B cell (primary cell): Measurements from ENCODE around the gene C1orf105. TPM values are rescaled to one million over a fixed set of nuclear protein-coding genes. Genes with fewer than 3 reads are reported as not detected.
A peak's percentile ranks its signal among the peaks of the same experiment; 100 is the strongest.

Source experiments
- ATAC-seq: fragments of 200-7000 bp; cut with Tn5 transposase; one replicate; pipeline ENCODE4 v1.10.0; 2021; ENCODE audit warnings: low read depth, mild to moderate bottlenecking, moderate number of reproducible peaks, moderate library complexity
- CTCF ChIA-PET: fragments of 350-600 bp; sonication (Branson Sonifier 250); formaldehyde crosslinking; loops from one replicate; lab custom pipeline; 2021; ENCODE audit warnings: antibody characterized with exemption, inconsistent platforms; lab: Charles Lee
- POLR2A ChIA-PET: fragments of 350-600 bp; sonication (Branson Sonifier 250); formaldehyde crosslinking; loops from one replicate; lab custom pipeline; 2021; ENCODE audit warnings: antibody characterized with exemption; lab: Charles Lee
- DNase-seq: peaks from one replicate; pipeline ENCODE4 v3.0.0; 2013
- H2AFZ ChIP-seq: 2 replicates; pipeline ENCODE4 v1.6.1; 2012; ENCODE audit warnings: mild to moderate bottlenecking, low read depth, low read length; ENCODE audit not compliant: insufficient read depth, poor library complexity, severe bottlenecking
- H3K27ac ChIP-seq, 2 donors: 1 replicate in 1 of 2; 2 replicates in 1 of 2; pipeline ENCODE4 v1.5.1; 2012 to 2013; ENCODE audit warnings: low read length in 2 of 2, mild to moderate bottlenecking in 2 of 2, moderate library complexity in 1 of 2
- H3K27me3 ChIP-seq, 4 experiments: fragments of 200-600 bp in 1 of 4; sonication (generic) in 1 of 4; replicated peaks in 1 of 4; 1 replicate in 2 of 4; 2 replicates in 2 of 4; pipeline versions ENCODE4 v1.6.1 to v1.7.0; 2013 to 2016; ENCODE audit warnings: low read length in 3 of 4, mild to moderate bottlenecking in 2 of 4, mixed read lengths in 1 of 4, moderate library complexity in 1 of 4; ENCODE audit not compliant: insufficient read depth in 4 of 4, control insufficient read depth in 3 of 4; ENCODE audit errors: control extremely low read depth in 1 of 4
- H3K36me3 ChIP-seq, 2 experiments: replicated peaks in 1 of 2; 1 replicate in 1 of 2; 2 replicates in 1 of 2; pipeline versions ENCODE4 v1.6.1 to v1.7.1; 2013; ENCODE audit warnings: low read length in 1 of 2; ENCODE audit not compliant: insufficient read depth in 2 of 2, control insufficient read depth in 1 of 2; ENCODE audit errors: control extremely low read depth in 1 of 2, extremely low read depth in 1 of 2
- H3K4me1 ChIP-seq, 2 donors: fragments of 200-600 bp in 1 of 2; sonication (generic) in 1 of 2; 1 replicate in 1 of 2; 2 replicates in 1 of 2; pipeline versions ENCODE4 v1.5.1 to v1.6.1; 2013 to 2017; ENCODE audit warnings: low read length in 2 of 2; ENCODE audit not compliant: control insufficient read depth in 2 of 2, insufficient read depth in 2 of 2
- H3K4me2 ChIP-seq: replicated peaks from 2 replicates; pipeline ENCODE3; 2012; ENCODE audit warnings: mild to moderate bottlenecking, low read depth, low read length; ENCODE audit not compliant: poor library complexity, severe bottlenecking
- H3K4me3 ChIP-seq, 5 experiments: fragments of 200-600 bp in 1 of 5; sonication (generic) in 1 of 5; 1 replicate in 3 of 5; 2 replicates in 2 of 5; pipeline versions ENCODE4 v1.5.1 to v1.7.0; 2011 to 2016; ENCODE audit warnings: low read length in 4 of 5, mild to moderate bottlenecking in 4 of 5, low read depth in 2 of 5, control low read depth in 1 of 5, moderate library complexity in 1 of 5; ENCODE audit not compliant: insufficient read depth in 1 of 5; ENCODE audit errors: control extremely low read depth in 1 of 5, extremely low read depth in 1 of 5
- H3K79me2 ChIP-seq: fragments of 200-600 bp; sonication (generic); one replicate; pipeline ENCODE4 v1.6.0; 2016; ENCODE audit warnings: low read length; ENCODE audit not compliant: control insufficient read depth, insufficient read depth
- H3K9ac ChIP-seq: fragments of 200-600 bp; sonication (generic); 2 replicates; pipeline ENCODE4 v1.6.1; 2017; ENCODE audit warnings: mild to moderate bottlenecking, low read length, moderate library complexity
- H3K9me3 ChIP-seq, 3 donors: one replicate each; pipeline versions ENCODE4 v1.6.1 to v1.7.1; 2013; ENCODE audit warnings: low read length in 2 of 3; ENCODE audit not compliant: control insufficient read depth in 2 of 3, insufficient read depth in 1 of 3; ENCODE audit errors: control extremely low read depth in 1 of 3
- H4K20me1 ChIP-seq: 2 replicates; pipeline ENCODE4 v1.6.0; 2012; ENCODE audit warnings: mild to moderate bottlenecking, low read length; ENCODE audit not compliant: insufficient read depth, control insufficient read depth, poor library complexity, severe bottlenecking
- H3K27ac Mint-ChIP-seq: one replicate; pipeline ENCODE4 v1.8.0; 2021; ENCODE audit warnings: mixed read lengths
- H3K27me3 Mint-ChIP-seq: one replicate; pipeline ENCODE4 v1.8.0; 2021; ENCODE audit warnings: mixed read lengths
- H3K4me1 Mint-ChIP-seq: one replicate; pipeline ENCODE4 v1.8.0; 2021; ENCODE audit warnings: mixed read lengths
- H3K4me3 Mint-ChIP-seq: one replicate; pipeline ENCODE4 v1.8.0; 2021; ENCODE audit warnings: mixed read lengths
- H3K9me3 Mint-ChIP-seq: one replicate; pipeline ENCODE4 v1.8.0; 2022; ENCODE audit warnings: mixed read lengths; ENCODE audit not compliant: insufficient read depth
- CTCF ChIP-seq: fragments of 200-600 bp; IDR thresholded peaks from one replicate; pipeline ENCODE4 v1.8.0; 2022; ENCODE audit warnings: antibody characterized with exemption, mild to moderate bottlenecking
- EZH2 ChIP-seq: IDR thresholded peaks from 2 replicates; pipeline ENCODE4 v1.6.1; 2012; ENCODE audit warnings: borderline replicate concordance, low read depth, mild to moderate bottlenecking, moderate library complexity, low read length; ENCODE audit not compliant: insufficient read depth, poor library complexity, severe bottlenecking
- WGBS: methylation state at CpG from one replicate; pipeline ENCODE4 v1.1.5; 2013; ENCODE audit warnings: missing lambda C conversion rate; ENCODE audit not compliant: insufficient coverage; 5-methylcytosine and 5-hydroxymethylcytosine counted together
- intact Hi-C: fragments of 100-400 bp; cut with micrococcal nuclease; formaldehyde crosslinking; loops from one replicate; pipeline ENCODE4 v1.10.0; 2022
- polyA plus RNA-seq: library from polyadenylated mRNA; depleted of rRNA; stranded (reverse); fragments of >200 nt; gene quantifications from 2 replicates; pipeline ENCODE4 v1.2.3, GENCODE V29; 2012
- total RNA-seq, 2 donors: library from RNA; stranded (reverse); fragments of 120-200 nt in 1 of 2; gene quantifications; 1 replicate in 1 of 2; 2 replicates in 1 of 2; pipeline versions ENCODE4 v1.2.3 to v1.2.4, GENCODE V29; 2013 to 2022

Gene C1orf105
- total and polyA plus RNA-seq, 2 donors (not counting 1 experiment from before 2014, with no cell fraction given), result not detected

GRCh38 chr1:172386046-172386445 is 34.4 kb upstream of the C1orf105 start:
- peaks cover 21 to 29% of the 10 kb centered on the region in 2 donors for H3K4me1 ChIP-seq
- H3K27me3 ChIP-seq, result no peaks in the 10 kb centered on the region
- POLR2A ChIA-PET, result interaction anchor here (0.6 kb wide), 2 partner anchors 11 to 1490 kb away, joined by 3 to 5 read pairs; no protein-coding TSS in a partner anchor
- no CpG with 5 or more reads among the region's 2 CpGs for WGBS
- H3K79me2 ChIP-seq, result no peaks in the 10 kb centered on the region
- DNase-seq, result no peak
- no peak overlapping the region for H3K9ac ChIP-seq
- H3K4me2 ChIP-seq, result no peak overlapping the region
- Mint-ChIP-seq H3K27me3 (no peaks in the 10 kb centered on the region), H3K4me3 (no peak overlapping the region), H3K9me3 (no peaks in the 10 kb centered on the region), H3K4me1 (peaks cover 31% of the 10 kb centered on the region), H3K27ac (peak overlapping the region; percentile 16)
- CTCF ChIA-PET, result interaction anchor here (0.8 to 2.2 kb wide), 3 partner anchors 8 to 297 kb away, joined by 3 to 8 read pairs (median 4); no protein-coding TSS in a partner anchor
- intact Hi-C loops, result no loop called here
- H4K20me1 ChIP-seq, result no peaks in the 10 kb centered on the region
- H3K36me3 ChIP-seq, result no peaks in the 10 kb centered on the region
- no peak overlapping the region for H3K4me3 ChIP-seq
- TF ChIP-seq EZH2 (no peak), CTCF (no peak)
- ATAC-seq, result no peak
- no peak overlapping the region for H3K27ac ChIP-seq
- H2AFZ ChIP-seq, result no peak overlapping the region
- H3K9me3 ChIP-seq, result peaks cover 0 to 2% (median 0%) of the 10 kb centered on the region in 3 donors

- WGBS, result 95% methylated on average over 5 of the region's 8 CpGs
- Mint-ChIP-seq H3K4me3 (no peak overlapping the region), H3K9me3 (no peaks in the 10 kb centered on the region), H3K4me1 (peaks cover 46% of the 10 kb centered on the region), H3K27ac (peak overlapping the region; percentile 32), H3K27me3 (no peaks in the 10 kb centered on the region)
- H3K4me3 ChIP-seq, result no peak overlapping the region
- peaks cover 0 to 2% (median 0%) of the 10 kb centered on the region in 3 donors for H3K9me3 ChIP-seq
- no peak overlapping the region for H3K4me2 ChIP-seq
- CTCF ChIA-PET, result interaction anchor here (3.4 kb wide), 1 partner anchor 10 kb away, joined by 21 read pairs; no protein-coding TSS in a partner anchor
- H3K9ac ChIP-seq, result no peak overlapping the region
- H3K27ac ChIP-seq, result no peak overlapping the region
- intact Hi-C loops, result no loop called here
- H3K36me3 ChIP-seq, result no peaks in the 10 kb centered on the region
- no peak for DNase-seq
- POLR2A ChIA-PET, result no interaction called here
- peaks cover 35 to 41% of the 10 kb centered on the region in 2 donors for H3K4me1 ChIP-seq
- TF ChIP-seq CTCF, result no peak
- no peak for TF ChIP-seq EZH2
- H4K20me1 ChIP-seq, result no peaks in the 10 kb centered on the region
- H3K27me3 ChIP-seq, result no peaks in the 10 kb centered on the region
- no peak overlapping the region for H2AFZ ChIP-seq
- no peak for ATAC-seq
- no peaks in the 10 kb centered on the region for H3K79me2 ChIP-seq
Observed at GRCh38 chr1:172388490-172388889, 32.0 kb upstream of the C1orf105 start.
